ENCODE measurements around the gene KCNV2. TPM values are rescaled to one million over a fixed set of nuclear protein-coding genes. Genes with fewer than 3 reads are reported as not detected.
A peak's percentile ranks its signal among the peaks of the same experiment; 100 is the strongest.

The KCNV2 gene
- total RNA-seq, 2 donors from 2014 or later: not detected

DNA sequence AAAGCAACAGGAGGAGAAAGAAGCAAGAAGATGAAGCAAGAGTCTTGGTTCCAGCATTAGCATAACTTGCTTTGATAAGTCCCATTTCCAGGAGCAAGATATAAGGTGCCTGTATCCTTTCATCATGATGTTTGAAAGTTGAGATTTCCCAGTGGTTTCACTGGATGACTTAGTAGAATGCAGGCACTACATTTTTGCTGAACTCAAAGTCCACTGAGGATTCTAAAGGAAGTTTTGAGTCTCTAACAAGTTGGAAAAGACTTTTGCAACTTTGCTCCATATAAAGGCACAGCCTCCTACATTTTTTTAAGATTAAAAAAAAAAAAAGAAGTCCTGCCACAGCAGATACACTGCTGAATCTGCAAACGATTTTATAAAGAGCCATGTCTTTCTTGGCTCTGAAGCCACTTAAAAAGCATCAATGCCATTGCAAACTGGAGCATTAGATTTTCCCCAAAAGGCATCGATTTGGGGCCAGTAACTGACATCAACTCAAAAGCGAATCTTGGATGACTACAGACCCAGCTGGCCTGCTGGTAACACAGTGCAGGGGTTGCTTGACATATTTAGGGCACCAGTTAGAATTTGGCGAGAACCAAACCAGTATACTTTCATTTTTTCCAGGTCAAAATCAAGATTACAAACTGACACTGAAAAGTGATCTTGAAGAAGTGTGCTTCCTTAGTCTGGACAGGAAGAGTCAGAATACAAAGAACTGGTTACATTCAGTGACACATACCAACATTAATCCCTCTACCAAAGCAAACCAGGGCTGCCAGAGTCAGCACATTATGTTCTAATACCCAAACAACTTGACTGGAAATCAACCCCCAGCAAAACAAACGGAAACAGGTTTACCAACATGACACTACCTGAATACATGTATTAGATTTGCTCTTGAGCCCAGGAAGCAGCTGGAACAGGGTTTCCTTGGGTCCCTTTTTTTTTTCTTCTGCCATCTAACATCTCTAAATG, 39.1 kb upstream of the KCNV2 start:
- DNase-seq (peak in 2 of 4 donors; percentile 9 to 21), ATAC-seq (peak; percentile 45)
- Histone ChIP-seq H3K27me3 (no peaks in the 10 kb centered on the region), H3K36me3 (replicated peaks in 1 of 2; ENCODE audit: insufficient read depth in 1 of 2, low read depth in 2 of 2) (no peaks in the 10 kb centered on the region), H3K4me1 (no peaks in the 10 kb centered on the region), H3K27ac (no peak overlapping the region), H3K4me3 (no peak overlapping the region), H3K9me3 (no peaks in the 10 kb centered on the region)
- intact Hi-C loops (cut with DNase I): no loop called here
- no peak for TF ChIP-seq POLR2A (IDR thresholded peaks at IDR 0.05)
- TF ChIP-seq, protein P1, sequence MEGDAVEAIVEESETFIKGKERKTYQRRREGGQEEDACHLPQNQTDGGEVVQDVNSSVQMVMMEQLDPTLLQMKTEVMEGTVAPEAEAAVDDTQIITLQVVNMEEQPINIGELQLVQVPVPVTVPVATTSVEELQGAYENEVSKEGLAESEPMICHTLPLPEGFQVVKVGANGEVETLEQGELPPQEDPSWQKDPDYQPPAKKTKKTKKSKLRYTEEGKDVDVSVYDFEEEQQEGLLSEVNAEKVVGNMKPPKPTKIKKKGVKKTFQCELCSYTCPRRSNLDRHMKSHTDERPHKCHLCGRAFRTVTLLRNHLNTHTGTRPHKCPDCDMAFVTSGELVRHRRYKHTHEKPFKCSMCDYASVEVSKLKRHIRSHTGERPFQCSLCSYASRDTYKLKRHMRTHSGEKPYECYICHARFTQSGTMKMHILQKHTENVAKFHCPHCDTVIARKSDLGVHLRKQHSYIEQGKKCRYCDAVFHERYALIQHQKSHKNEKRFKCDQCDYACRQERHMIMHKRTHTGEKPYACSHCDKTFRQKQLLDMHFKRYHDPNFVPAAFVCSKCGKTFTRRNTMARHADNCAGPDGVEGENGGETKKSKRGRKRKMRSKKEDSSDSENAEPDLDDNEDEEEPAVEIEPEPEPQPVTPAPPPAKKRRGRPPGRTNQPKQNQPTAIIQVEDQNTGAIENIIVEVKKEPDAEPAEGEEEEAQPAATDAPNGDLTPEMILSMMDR (IDR thresholded peaks at IDR 0.05): no peak
- 54 to 58% methylated on average over 5 of the region's 5 CpGs for WGBS, 2 donors

DNA sequence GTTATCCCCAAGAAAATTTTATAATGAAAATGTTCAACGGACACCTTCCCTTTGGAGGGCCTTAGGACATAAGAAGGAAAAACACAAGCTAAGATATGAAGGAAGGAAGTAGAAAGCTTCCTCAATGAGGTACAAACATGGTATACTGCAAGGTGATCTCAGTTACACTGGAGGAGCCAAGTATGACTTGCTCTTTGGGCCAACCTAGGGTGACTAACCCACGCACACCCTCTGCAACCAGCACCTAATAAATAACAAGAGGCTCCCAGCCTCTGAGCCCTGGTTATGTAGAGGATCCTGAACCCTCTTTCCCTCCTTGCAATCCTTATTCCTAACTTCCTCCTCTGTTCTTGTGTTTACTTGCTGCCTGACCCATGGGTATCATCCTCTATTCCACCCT, 38.3 kb upstream of the KCNV2 start:
- 92 to 98% methylated on average over 2 of the region's 2 CpGs for WGBS, 2 donors
- H3K27ac ChIP-seq: no peak overlapping the region
- TF ChIP-seq, protein P1 (IDR thresholded peaks at IDR 0.05): no peak
- intact Hi-C loops (cut with DNase I): no loop called here
- no peaks in the 10 kb centered on the region for H3K9me3 ChIP-seq
- no peak for DNase-seq
- no peak overlapping the region for H3K4me3 ChIP-seq
- no peaks in the 10 kb centered on the region for H3K4me1 ChIP-seq
- ATAC-seq: no peak
- H3K36me3 ChIP-seq (replicated peaks in 1 of 2; ENCODE audit: insufficient read depth in 1 of 2, low read depth in 2 of 2): no peaks in the 10 kb centered on the region
- H3K27me3 ChIP-seq: no peaks in the 10 kb centered on the region

DNA sequence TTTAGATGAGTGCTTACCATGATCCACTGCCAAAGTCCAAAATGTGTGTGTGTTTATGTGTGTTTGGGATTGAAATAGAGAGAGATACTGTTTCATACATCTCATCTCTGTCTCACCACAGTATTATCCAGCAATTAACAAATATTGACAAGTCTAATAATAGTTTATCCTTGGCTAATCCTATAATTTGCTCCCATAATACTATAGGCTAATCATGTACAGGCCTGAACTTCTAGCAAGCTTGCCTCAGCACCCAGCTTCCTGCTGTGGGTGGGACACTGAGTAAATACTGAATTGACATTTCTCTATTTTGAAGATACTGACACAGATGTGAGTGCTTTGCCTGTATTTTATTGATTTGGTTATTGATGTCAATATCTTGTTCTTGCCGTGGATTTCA, 35.3 kb upstream of the KCNV2 start:
- DNase-seq (no peak), ATAC-seq (no peak)
- no peak overlapping the region for H3K27ac ChIP-seq
- no peak overlapping the region for H3K4me3 ChIP-seq
- H3K27me3 ChIP-seq: no peaks in the 10 kb centered on the region
- H3K4me1 ChIP-seq: no peaks in the 10 kb centered on the region
- H3K9me3 ChIP-seq: no peaks in the 10 kb centered on the region
- no peak for TF ChIP-seq POLR2A (IDR thresholded peaks at IDR 0.05)
- TF ChIP-seq, protein P1 (IDR thresholded peaks at IDR 0.05): no peak
- WGBS, 2 donors: 70 to 72% methylated on average over 1 of the region's 1 CpG
- no peaks in the 10 kb centered on the region for H3K36me3 ChIP-seq (replicated peaks in 1 of 2; ENCODE audit: insufficient read depth in 1 of 2, low read depth in 2 of 2)
- intact Hi-C loops (cut with DNase I): no loop called here

DNA sequence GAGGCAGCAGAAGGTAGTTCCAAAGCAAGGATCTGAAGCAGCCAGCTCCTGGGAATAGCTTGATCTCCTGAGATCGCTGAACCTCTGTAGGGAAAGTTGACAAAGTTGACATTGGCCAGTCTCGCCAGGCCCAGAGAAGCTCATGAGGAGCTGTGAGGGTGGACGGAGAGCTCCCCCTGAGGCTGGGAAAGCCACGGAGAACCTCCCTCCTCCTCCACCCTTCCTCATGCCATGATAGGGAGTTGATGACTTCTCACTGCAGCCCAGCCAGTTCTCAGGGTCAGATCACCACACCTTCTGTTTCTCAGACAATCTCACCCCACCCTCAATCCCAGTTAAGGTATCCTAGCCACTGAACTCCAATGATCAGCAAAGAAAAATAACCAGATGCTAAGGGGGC, 30.4 kb upstream of the KCNV2 start:
- ATAC-seq: no peak
- intact Hi-C loops (cut with DNase I): no loop called here

More for the DNA sequence above, 30.4 kb upstream of the KCNV2 start:
- Histone ChIP-seq H3K36me3 (replicated peaks in 1 of 2; ENCODE audit: insufficient read depth in 1 of 2, low read depth in 2 of 2) (no peaks in the 10 kb centered on the region), H3K9me3 (no peaks in the 10 kb centered on the region), H3K4me3 (no peak overlapping the region), H3K27me3 (no peaks in the 10 kb centered on the region), H3K4me1 (no peaks in the 10 kb centered on the region), H3K27ac (no peak overlapping the region)
- no peak for DNase-seq
- TF ChIP-seq, protein P1 (IDR thresholded peaks at IDR 0.05): no peak
- no peak for TF ChIP-seq POLR2A (IDR thresholded peaks at IDR 0.05)
- WGBS, 2 donors: 82 to 87% methylated on average over 3 to 4 of the region's 4 CpGs
